ENCODE results near the gene DIP2C.
A peak's percentile ranks its signal among the peaks of the same experiment; 100 is the strongest.
"Not testable (repeated sequence)": the region's sequence is repeated elsewhere in the genome, so short reads cannot be mapped to it uniquely, and the experiment has no call there.

DIP2C gene

GRCh38 chr10:470339-471003 is 219.0 kb downstream of the DIP2C start:
- DNase-seq = peak; percentile 61

GRCh38 chr10:469947-470338 is 219.5 kb downstream of the DIP2C start:
- no peak for DNase-seq

- DNase-seq = no peak
These were observed 229.7 kb downstream of the DIP2C start for GRCh38 chr10:459743-460142.

GRCh38 chr10:458421-458851 is 231.0 kb downstream of the DIP2C start:
- DNase-seq = peak; percentile 20

DNA sequence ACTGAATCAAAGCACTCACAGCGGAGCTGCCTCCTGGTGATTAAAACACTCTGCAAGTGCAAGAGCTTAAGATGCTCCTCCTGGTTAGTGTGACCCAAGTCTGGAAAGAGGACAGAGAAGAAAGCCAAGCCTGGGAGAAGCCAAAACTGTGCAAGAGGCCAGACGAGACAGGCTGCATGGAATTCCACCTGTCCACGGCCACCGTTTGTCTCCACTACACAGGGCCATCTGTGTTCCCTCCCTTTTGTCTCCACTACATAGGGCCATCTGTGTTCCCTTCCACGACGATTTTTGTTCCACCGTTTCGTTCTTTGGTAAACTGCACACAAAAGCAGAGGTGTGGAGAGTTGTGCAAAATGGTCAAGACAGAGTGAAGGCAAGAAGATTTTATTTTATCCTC is 233.0 kb downstream of the DIP2C start:
- DNase-seq = peak; percentile 32

- no peak for DNase-seq
These were observed 234.6 kb downstream of the DIP2C start for GRCh38 chr10:454860-455259.

DNA sequence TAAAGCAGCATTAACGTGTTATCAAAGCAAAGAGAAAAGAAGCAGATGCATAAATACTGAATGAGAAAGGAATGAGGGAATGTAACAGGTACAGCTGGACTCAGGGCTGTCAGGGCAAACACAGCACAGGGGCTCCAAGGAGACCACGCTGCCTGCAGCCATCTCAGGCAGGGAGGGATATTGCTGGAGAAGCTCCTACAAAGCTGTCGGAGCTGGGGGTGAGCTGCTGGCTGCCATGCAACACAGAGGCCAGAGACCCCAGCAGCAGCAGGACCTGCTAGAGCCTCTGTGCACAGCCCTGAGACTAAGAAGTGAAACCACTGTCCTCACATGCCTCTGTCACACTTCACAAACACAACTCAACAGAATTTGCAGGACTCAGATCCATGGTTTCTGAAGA is 235.8 kb downstream of the DIP2C start:
- DNase-seq = no peak

GRCh38 chr10:452512-453426 is 236.7 kb downstream of the DIP2C start:
- DNase-seq = no peak

- no peak for DNase-seq
These were observed 237.6 kb downstream of the DIP2C start for GRCh38 chr10:451856-452255.

GRCh38 chr10:451021-451471 is 238.4 kb downstream of the DIP2C start:
- DNase-seq = peak; percentile 67

DNA sequence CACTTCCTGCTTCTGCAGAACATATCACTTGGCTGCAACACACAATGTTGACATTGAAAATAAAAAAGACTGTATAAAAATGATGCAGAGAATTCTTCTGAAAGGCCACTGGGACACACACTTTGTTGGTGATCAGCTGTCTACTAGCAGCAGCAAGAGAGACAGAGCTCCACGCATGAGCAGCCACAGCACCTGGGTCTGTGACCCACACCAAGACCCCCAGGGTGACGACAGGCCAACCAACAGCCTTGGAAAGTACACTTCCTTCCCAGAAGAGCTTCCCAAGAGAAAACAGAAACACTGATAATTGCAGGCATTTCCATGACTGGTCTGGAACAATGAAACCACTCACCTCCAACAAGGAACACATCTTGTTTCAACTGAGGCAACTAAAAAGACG is 239.0 kb downstream of the DIP2C start:
- DNase-seq = no peak

DNA sequence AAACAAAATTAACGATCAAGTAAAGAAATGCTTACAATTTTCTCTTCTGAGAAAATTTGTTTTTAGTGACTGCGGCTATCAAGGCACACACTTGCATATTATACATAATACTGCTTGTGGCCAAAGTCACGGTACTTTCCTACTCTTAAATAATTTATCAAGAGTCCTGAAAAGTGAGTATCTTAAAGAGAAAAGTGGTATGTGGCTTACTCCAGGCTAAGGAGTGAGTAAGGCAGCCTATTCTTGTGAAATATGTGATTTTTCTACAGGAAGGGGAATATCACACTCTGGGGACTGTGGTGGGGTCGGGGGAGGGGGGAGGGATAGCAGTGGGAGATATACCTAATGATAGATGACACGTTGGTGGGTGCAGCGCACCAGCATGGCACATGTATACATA is 240.1 kb downstream of the DIP2C start:
- not testable (repeated sequence) for DNase-seq

- no peak for DNase-seq
These were observed 246.0 kb downstream of the DIP2C start for GRCh38 chr10:443459-443858.

DNA sequence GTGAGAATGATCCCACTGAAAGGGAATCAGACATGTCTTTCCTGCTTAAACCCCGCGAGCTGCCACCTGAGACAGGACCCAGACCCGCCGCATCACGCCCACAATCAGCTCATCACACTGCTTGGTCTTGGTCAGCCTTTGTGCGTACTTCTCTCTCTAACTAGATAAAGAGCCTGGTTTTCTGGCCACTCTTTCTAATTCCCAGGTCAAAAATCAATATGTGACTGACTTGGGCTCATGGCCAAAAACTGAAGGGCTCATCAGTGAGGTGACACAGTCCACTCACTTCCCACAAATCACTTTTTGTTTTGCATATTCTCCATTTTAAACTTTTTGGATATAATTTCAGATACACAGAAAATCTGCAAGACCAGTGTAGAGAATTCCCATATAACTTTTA is 247.3 kb downstream of the DIP2C start:
- no peak for DNase-seq

DNA sequence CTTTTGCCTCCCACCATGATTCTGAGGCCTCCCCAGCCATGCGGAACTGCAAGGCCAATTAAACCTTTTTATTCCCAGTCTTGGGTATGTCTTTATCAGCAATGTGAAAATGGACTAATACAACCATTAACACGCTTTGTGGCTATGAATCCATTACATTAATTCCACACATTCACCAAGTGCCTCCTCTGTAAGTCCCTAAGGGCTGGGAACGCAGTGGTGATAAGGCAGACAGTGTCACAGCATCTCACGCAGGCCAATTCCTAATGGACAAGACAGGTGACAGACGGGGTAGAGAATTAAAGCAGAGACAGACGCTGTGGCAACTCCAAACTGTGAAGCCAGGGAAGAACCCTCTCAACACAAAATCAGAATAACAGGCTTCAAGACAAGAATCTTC is 247.8 kb downstream of the DIP2C start:
- DNase-seq = no peak

DNA sequence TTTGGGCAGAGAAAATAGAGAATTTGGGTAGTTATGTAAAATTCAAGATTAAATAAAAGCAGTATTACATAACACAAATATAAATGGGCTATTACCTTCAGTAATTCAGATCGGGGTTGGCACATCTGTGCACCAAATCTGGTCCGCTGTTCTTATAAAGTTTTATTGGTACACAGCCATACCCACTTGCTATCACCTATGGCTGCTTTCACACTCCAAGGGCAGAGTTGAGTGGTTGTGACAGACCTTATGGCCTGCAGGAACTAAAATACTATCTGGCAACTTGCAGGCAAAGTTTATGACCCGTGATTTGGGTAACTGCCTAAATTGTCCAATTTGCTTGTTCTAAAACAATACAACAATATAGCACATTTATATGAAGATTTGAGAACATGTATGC is 249.3 kb downstream of the DIP2C start:
- no peak for DNase-seq

DNA sequence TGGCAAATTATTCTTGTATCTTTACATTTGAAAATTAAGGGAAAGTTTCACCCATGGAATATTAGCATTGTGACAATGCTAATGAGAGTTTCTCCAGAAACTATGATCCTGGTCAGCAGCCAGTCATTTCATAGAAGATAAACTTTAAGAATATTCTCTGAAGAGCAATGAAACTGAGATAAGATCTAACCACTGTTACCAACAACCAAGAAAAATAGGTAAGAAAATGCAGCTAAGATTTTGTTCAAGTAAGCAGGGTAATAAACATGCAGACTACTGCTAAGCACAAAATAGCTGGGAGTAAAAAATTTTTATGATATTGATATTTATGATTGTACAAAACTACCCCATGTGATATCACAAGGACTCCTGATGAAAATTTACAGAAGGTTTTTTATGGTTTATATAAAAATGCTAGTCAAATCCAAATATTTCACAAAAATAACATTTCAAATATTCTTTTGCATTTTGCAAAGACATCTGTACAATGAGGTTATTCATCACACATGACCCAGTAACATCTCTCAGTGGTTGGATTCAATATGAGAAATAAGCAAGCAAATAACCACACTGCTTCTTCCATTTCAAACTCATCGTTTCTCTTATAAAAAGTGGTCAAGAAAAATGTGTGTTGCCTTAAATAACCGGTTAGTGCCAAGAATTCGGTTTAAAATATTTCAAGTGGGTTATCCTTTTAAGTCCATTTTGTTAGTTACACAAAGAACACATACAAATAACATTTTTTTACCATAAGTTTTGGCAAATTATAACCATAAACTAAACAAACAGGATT is 251.6 kb downstream of the DIP2C start:
- DNase-seq = no peak

- DNase-seq = no peak
These were observed 252.4 kb downstream of the DIP2C start for GRCh38 chr10:436911-437665.

DNA sequence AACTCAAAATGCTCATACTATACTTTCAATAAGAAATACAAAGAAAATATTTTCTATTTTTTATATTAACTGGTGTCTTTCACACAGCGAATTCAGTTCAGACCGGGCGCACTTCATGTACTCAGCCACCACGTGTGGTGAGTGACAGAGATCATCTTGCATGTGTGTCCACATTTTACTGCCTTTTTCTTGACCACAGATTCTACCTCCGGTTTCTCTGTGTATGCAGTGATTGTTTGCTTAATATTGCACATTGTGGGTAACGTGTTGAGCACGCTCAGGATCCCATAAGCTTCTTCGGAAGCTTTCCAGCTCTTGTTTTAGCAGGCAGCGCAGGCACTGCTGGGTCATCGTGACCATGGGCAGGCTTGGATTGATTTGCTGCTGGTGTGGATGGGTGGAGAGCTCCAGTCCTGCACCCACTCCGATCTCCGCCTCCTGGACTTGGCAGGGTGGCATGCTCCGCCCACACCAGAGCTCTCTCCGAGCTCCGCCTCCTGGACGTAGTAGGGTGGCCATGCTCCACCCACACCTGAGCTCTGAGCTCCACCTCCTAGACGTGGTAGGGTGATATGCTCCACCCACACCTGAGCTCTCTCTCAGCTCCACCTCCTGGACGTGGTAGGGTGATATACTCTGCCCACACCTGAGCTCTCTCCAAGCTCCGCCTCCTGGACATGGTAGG is 253.3 kb downstream of the DIP2C start:
- DNase-seq = no peak

- no peak for DNase-seq
These were observed 254.1 kb downstream of the DIP2C start for GRCh38 chr10:435397-435796.

- DNase-seq = no peak
These were observed 259.8 kb downstream of the DIP2C start for GRCh38 chr10:429696-430095.

Measured in activated CD8-positive, alpha-beta memory T cell treated with anti-CD3 and anti-CD28 coated beads, Interleukin-2, amount 50 U/mL, for 48 hours (primary cell).